GM12878 (cell line): ENCODE results near the gene WNK2. TPM values are rescaled to one million over a fixed set of nuclear protein-coding genes. Genes with fewer than 3 reads are reported as not detected.

Experiments
- ATAC-seq: fragments of 200-7000 bp; cut with Tn5 transposase; 3 replicates; pipeline ENCODE4 v1.9.1; 2020; ENCODE audit warnings: mild to moderate bottlenecking, moderate library complexity
- BruUV-seq: library from RNA; stranded (reverse); fragments of 400-500 nt; replicated peaks from 2 replicates; lab custom pipeline; 2021; lab: Mats Ljungman, UMichigan
- CTCF ChIA-PET: fragments of 300-600 bp; sonication (Branson Sonifier 250); formaldehyde crosslinking; extraction: SDS; loops from one replicate; lab custom pipeline; 2021; ENCODE audit warnings: inconsistent platforms; lab: Yijun Ruan, JAX
- POLR2A ChIA-PET: fragments of 350-600 bp; formaldehyde crosslinking; extraction: SDS; loops from one replicate; lab custom pipeline; 2021; ENCODE audit warnings: inconsistent platforms; lab: Charles Lee
- RAD21 ChIA-PET: fragments of 300-600 bp; sonication (Branson Sonifier 250); formaldehyde crosslinking; loops from one replicate; lab custom pipeline; 2023; ENCODE audit warnings: antibody characterized with exemption; ENCODE audit not compliant: unreplicated experiment; lab: Charles Lee
- SMC1A ChIA-PET: fragments of 300-600 bp; sonication (Branson Sonifier 250); formaldehyde crosslinking; loops from one replicate; lab custom pipeline; 2023; ENCODE audit not compliant: unreplicated experiment, uncharacterized antibody; lab: Charles Lee
- DNase-seq: peaks from one replicate; pipeline ENCODE4 v3.0.0-alpha.2; 2011; ENCODE audit warnings: low read depth, low spot score
- FAIRE-seq: peaks from 3 replicates; lab custom pipeline; 2011; peaks lifted over from hg19 to GRCh38; lab: Jason Lieb, UNC
- H2AFZ ChIP-seq: 2 replicates; pipeline ENCODE4 v1.6.0; 2011; ENCODE audit warnings: low read depth, low read length, control low read depth; ENCODE audit not compliant: control insufficient read depth
- H3K27ac ChIP-seq: 2 replicates; pipeline ENCODE4 v1.5.1; 2011; ENCODE audit warnings: control low read depth; ENCODE audit not compliant: control insufficient read depth, insufficient read depth
- H3K27me3 ChIP-seq, 2 experiments: replicated peaks in 1 of 2; 2 replicates each; pipeline versions ENCODE4 v1.6.0 to v1.6.1; 2011; ENCODE audit warnings: low read length in 1 of 2; ENCODE audit not compliant: control insufficient read depth in 2 of 2, insufficient read depth in 2 of 2
- H3K36me3 ChIP-seq, 2 experiments: 2 replicates each; pipeline ENCODE4 v1.5.1; 2011; ENCODE audit warnings: low read length in 1 of 2; ENCODE audit not compliant: control insufficient read depth in 2 of 2, insufficient read depth in 2 of 2
- H3K4me1 ChIP-seq: 2 replicates; pipeline ENCODE4 v1.6.1; 2011; ENCODE audit warnings: mild to moderate bottlenecking, low read length, moderate library complexity, mixed read lengths; ENCODE audit not compliant: control insufficient read depth, insufficient read depth
- H3K4me2 ChIP-seq: 2 replicates; pipeline ENCODE4 v1.6.0; 2011; ENCODE audit warnings: control low read depth; ENCODE audit not compliant: control insufficient read depth, insufficient read depth
- H3K4me3 ChIP-seq: fragments of 200-600 bp; sonication (generic); 2 replicates; pipeline ENCODE4 v1.5.1; 2016
- H3K79me2 ChIP-seq: 2 replicates; pipeline ENCODE4 v1.6.0; 2011; ENCODE audit warnings: low read length; ENCODE audit not compliant: control insufficient read depth, insufficient read depth
- H3K9ac ChIP-seq: 2 replicates; pipeline ENCODE4 v1.8.0; 2011; ENCODE audit warnings: low read length, control low read depth, mixed read lengths; ENCODE audit not compliant: control insufficient read depth, insufficient read depth
- H3K9me3 ChIP-seq: replicated peaks from 3 replicates; pipeline ENCODE4 v1.5.1; 2011; ENCODE audit warnings: mild to moderate bottlenecking, low read length; ENCODE audit not compliant: control insufficient read depth, insufficient read depth
- H4K20me1 ChIP-seq: 2 replicates; pipeline ENCODE4 v1.6.0; 2011; ENCODE audit not compliant: control insufficient read depth, insufficient read depth
- CTCF ChIP-seq, 3 experiments: IDR thresholded peaks in 2 of 3; conservative IDR thresholded peaks in 1 of 3; 2 replicates each; pipeline ENCODE4 v1.5.1; 2011; ENCODE audit warnings: low read depth in 3 of 3, low read length in 3 of 3, mild to moderate bottlenecking in 3 of 3, control low read depth in 2 of 3, moderate library complexity in 2 of 3, inconsistent platforms in 1 of 3, mixed read lengths in 1 of 3; ENCODE audit not compliant: control insufficient read depth in 2 of 3, insufficient read depth in 1 of 3; ENCODE audit errors: extremely low read depth in 1 of 3
- ELK1 ChIP-seq: IDR thresholded peaks from 2 replicates; pipeline ENCODE4 v1.6.1; 2012; ENCODE audit warnings: low read depth, low read length, improper control_type of control experiment
- GABPA ChIP-seq: IDR thresholded peaks from 2 replicates; pipeline ENCODE4 v1.6.1; 2014; ENCODE audit warnings: antibody characterized with exemption, low read depth, mild to moderate bottlenecking, inconsistent platforms
- GATAD2B ChIP-seq: fragments of 450-650 bp; conservative IDR thresholded peaks from 2 replicates; pipeline ENCODE4 v1.6.1; 2017; ENCODE audit warnings: low read depth, mild to moderate bottlenecking, moderate library complexity
- HCFC1 ChIP-seq: fragments of 150-350 bp; IDR thresholded peaks from 2 replicates; pipeline ENCODE4 v1.6.1; 2014; ENCODE audit warnings: low read length
- HSF1 ChIP-seq: fragments of 150-350 bp; IDR thresholded peaks from 2 replicates; pipeline ENCODE4 v1.6.1; 2014; ENCODE audit warnings: mild to moderate bottlenecking, low read depth, low read length
- SIX5 ChIP-seq: IDR thresholded peaks from 2 replicates; pipeline ENCODE4 v1.6.1; 2011; ENCODE audit warnings: mild to moderate bottlenecking, low read depth, low read length, moderate library complexity; ENCODE audit not compliant: severe bottlenecking
- SMAD1 ChIP-seq: fragments of 450-650 bp; IDR thresholded peaks from 2 replicates; pipeline ENCODE4 v1.6.1; 2018; ENCODE audit warnings: mild to moderate bottlenecking, low read depth; ENCODE audit not compliant: partially characterized antibody
- SMAD5 ChIP-seq: IDR thresholded peaks from 2 replicates; pipeline ENCODE4 v1.6.1; 2016; ENCODE audit warnings: antibody characterized with exemption, low read depth
- SP1 ChIP-seq: IDR thresholded peaks from one replicate; pipeline ENCODE4 v1.6.1; 2011; ENCODE audit warnings: low read depth, low read length
- SRF ChIP-seq, 2 experiments: IDR thresholded peaks; 2 replicates each; pipeline ENCODE4 v1.6.1; 2011; ENCODE audit warnings: low read depth in 2 of 2, low read length in 2 of 2, mild to moderate bottlenecking in 1 of 2, moderate library complexity in 1 of 2
- SUZ12 ChIP-seq: fragments of 200-600 bp; sonication (generic); IDR thresholded peaks from one replicate; pipeline ENCODE4 v1.6.1; 2018; ENCODE audit warnings: antibody characterized with exemption, mild to moderate bottlenecking; ENCODE audit not compliant: unreplicated experiment
- TAF1 ChIP-seq: IDR thresholded peaks from 2 replicates; pipeline ENCODE4 v1.6.1; 2011; ENCODE audit warnings: mild to moderate bottlenecking, low read depth, low read length, borderline replicate concordance
- TCF3 ChIP-seq: IDR thresholded peaks from 2 replicates; pipeline ENCODE4 v1.6.1; 2012; ENCODE audit warnings: low read depth, mild to moderate bottlenecking, low read length, borderline replicate concordance; ENCODE audit not compliant: insufficient read depth
- USF2 ChIP-seq: IDR thresholded peaks from 2 replicates; pipeline ENCODE4 v1.6.1; 2011; ENCODE audit warnings: low read depth, low read length, improper control_type of control experiment, borderline replicate concordance
- ZNF207 ChIP-seq: fragments of 450-650 bp; IDR thresholded peaks from 2 replicates; pipeline ENCODE4 v1.6.1; 2014; ENCODE audit warnings: antibody characterized with exemption, mild to moderate bottlenecking, borderline replicate concordance
- WGBS: methylation state at CpG from one replicate; pipeline ENCODE4 v1.1.6; 2016; ENCODE audit warnings: low lambda C conversion rate; ENCODE audit not compliant: insufficient replicate concordance, insufficient coverage; ENCODE audit errors: missing lambda C conversion rate; 5-methylcytosine and 5-hydroxymethylcytosine counted together
- in situ Hi-C: fragments of 300-500 bp; cut with MboI; formaldehyde crosslinking; loops from 9 replicates; pipeline ENCODE4 v1.14.3; 2018; ENCODE audit warnings: mixed read lengths
- intact Hi-C: fragments of 100-400 bp; cut with micrococcal nuclease; formaldehyde crosslinking; loops from one replicate; pipeline ENCODE4 v1.14.2; 2022; ENCODE audit not compliant: unreplicated experiment
- polyA plus RNA-seq, 11 experiments: library from polyadenylated mRNA; depleted of rRNA in 4 of 11; unstranded in 6 of 11; stranded (reverse) in 5 of 11; fragments of >200 nt; fragmentation: Nextera tagmentation in 4 of 11; fragmentation: Illumina TruSeq in 1 of 11; extraction: Ambion mirVana in 4 of 11; extraction: Trizol in 1 of 11; gene quantifications; 1 replicate in 1 of 11; 2 replicates in 10 of 11; pipeline versions ENCODE4 v1.2.1 to v1.2.3, GENCODE V29; 2011 to 2016; ENCODE audit warnings: inconsistent platforms in 2 of 11, missing spikeins in 2 of 11, low read depth in 1 of 11
- total RNA-seq, 4 experiments: library from RNA; depleted of rRNA in 3 of 4; stranded (reverse); fragments of >200 nt in 3 of 4; fragmentation: Illumina TruSeq in 1 of 4; extraction: Trizol in 1 of 4; gene quantifications; 2 replicates each; pipeline versions ENCODE4 v1.2.1 to v1.2.3, GENCODE V29; 2013 to 2021

The WNK2 gene
- total and polyA plus RNA-seq, 10 of the 15 experiments (the other 5 are each of a cell fraction or from before 2014, with no cell fraction given): 0.15 TPM; not detected in 9

- ChIA-PET SMC1A (no interaction called here), CTCF (no interaction called here), POLR2A (no interaction called here), RAD21 (no interaction called here)
- H3K9ac ChIP-seq: no peak overlapping the region
- no peak overlapping the region for H3K4me2 ChIP-seq
- FAIRE-seq (no peak), ATAC-seq (no peak), DNase-seq (no peak)
- no peak overlapping the region for H3K27ac ChIP-seq
- in situ Hi-C loops (no loop called here), intact Hi-C loops (no loop called here)
- no peaks in the 10 kb centered on the region for H4K20me1 ChIP-seq
- H3K27me3 ChIP-seq: no peaks in the 10 kb centered on the region; a peak in 1 of 4 replicates
- H3K36me3 ChIP-seq: no peaks in the 10 kb centered on the region
- H3K4me3 ChIP-seq: no peak overlapping the region
- H3K4me1 ChIP-seq: no peaks in the 10 kb centered on the region
- TF ChIP-seq SMAD5: no peak
- TF ChIP-seq SIX5: no peak
- no peak for TF ChIP-seq USF2
- no peak for TF ChIP-seq SUZ12
- no peak for TF ChIP-seq ELK1
- no peak for TF ChIP-seq HSF1
- TF ChIP-seq HCFC1: no peak
- TF ChIP-seq ZNF207: no peak
- TF ChIP-seq SMAD1: no peak
- no peak for TF ChIP-seq SRF (IDR thresholded peaks at IDR 0.05; ENCODE audit: low read depth in 2 of 2, low read length in 2 of 2)
- TF ChIP-seq GATAD2B: no peak
- TF ChIP-seq TCF3: no peak
- TF ChIP-seq CTCF (IDR thresholded peaks at IDR 0.05 in 2 of 3, conservative IDR thresholded peaks at IDR 0.05 in 1 of 3; ENCODE audit: control insufficient read depth in 2 of 3, extremely low read depth in 1 of 3, insufficient read depth in 1 of 3, low read depth in 3 of 3, low read length in 3 of 3): no peak
- TF ChIP-seq GABPA: no peak
- TF ChIP-seq TAF1: no peak
- no peak for TF ChIP-seq SP1
- no peak overlapping the region for H2AFZ ChIP-seq
- no TSS peak for BruUV-seq
- H3K9me3 ChIP-seq: no peaks in the 10 kb centered on the region
- WGBS: 14% methylated on average over 10 of the region's 12 CpGs
- no peaks in the 10 kb centered on the region for H3K79me2 ChIP-seq
Observed at GRCh38 chr9:93366119-93366447, 182.1 kb downstream of the WNK2 start.
